ENCODE data around the gene FADS3.

Gene FADS3

GRCh38 chr11:61895718-61896059, 4.3 kb upstream of the FADS3 start:
- TF ChIP-seq CTCF (conservative IDR thresholded peaks at IDR 0.05) = no peak
- no peak overlapping the region for H3K27ac ChIP-seq

- H3K27ac ChIP-seq = no peak overlapping the region
- no peak for TF ChIP-seq CTCF (conservative IDR thresholded peaks at IDR 0.05)
Observed at GRCh38 chr11:61895046-61895717, 3.8 kb upstream of the FADS3 start.

GRCh38 chr11:61893981-61894380, 2.6 kb upstream of the FADS3 start:
- no peak for TF ChIP-seq CTCF (conservative IDR thresholded peaks at IDR 0.05)
- H3K27ac ChIP-seq = no peak overlapping the region

GRCh38 chr11:61892085-61892370, 683 bp upstream of the FADS3 start:
- 0 out of 2 replicates have a peak, but pooled peaks have one; percentile 19 for TF ChIP-seq CTCF (conservative IDR thresholded peaks at IDR 0.05)
- peak overlapping the region; percentile 79 for H3K27ac ChIP-seq

- H3K27ac ChIP-seq = peak overlapping the region; percentile 79
- TF ChIP-seq CTCF (conservative IDR thresholded peaks at IDR 0.05) = peak; percentile 50
Observed at GRCh38 chr11:61890529-61891330, 615 bp downstream of the FADS3 start.

GRCh38 chr11:61889831-61890230, 1.5 kb downstream of the FADS3 start:
- H3K27ac ChIP-seq = peak overlapping the region; percentile 79; the same call in 1 of the 2 replicates
- TF ChIP-seq CTCF (conservative IDR thresholded peaks at IDR 0.05) = no peak

GRCh38 chr11:61888590-61888989, 2.8 kb downstream of the FADS3 start:
- TF ChIP-seq CTCF (conservative IDR thresholded peaks at IDR 0.05) = no peak

More at GRCh38 chr11:61888590-61888989, 2.8 kb downstream of the FADS3 start:
- no peak overlapping the region for H3K27ac ChIP-seq
